NCI-H2029 treated with DMSO at 0.1 percent for 48 hours (cell line): Measurements from ENCODE around the gene AXDND1.

Source experiments
- DNase-seq: peaks from one replicate; lab custom pipeline; 2025; lab: John Stamatoyannopoulos, UW

Gene AXDND1

DNA sequence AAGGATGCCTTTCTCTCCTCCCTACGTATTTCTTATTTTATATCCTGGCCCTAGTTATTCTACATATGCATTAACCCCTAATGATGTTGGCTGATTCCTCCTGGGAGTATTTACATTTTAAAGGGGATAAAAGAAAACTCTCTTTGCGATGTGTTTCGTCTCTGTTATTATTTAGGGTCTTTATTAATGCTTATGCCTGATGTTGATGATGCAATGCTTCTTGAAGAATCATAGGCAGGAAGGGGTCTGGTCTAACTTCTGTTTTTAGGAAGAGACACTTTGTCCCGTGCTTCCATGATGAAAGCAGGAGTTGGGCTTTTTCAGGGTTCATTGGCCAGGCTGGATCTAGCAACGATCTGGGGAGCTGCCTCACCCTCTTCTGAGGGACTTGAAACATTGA is 210.7 kb downstream of the AXDND1 start:
- DNase-seq, result no peak

DNA sequence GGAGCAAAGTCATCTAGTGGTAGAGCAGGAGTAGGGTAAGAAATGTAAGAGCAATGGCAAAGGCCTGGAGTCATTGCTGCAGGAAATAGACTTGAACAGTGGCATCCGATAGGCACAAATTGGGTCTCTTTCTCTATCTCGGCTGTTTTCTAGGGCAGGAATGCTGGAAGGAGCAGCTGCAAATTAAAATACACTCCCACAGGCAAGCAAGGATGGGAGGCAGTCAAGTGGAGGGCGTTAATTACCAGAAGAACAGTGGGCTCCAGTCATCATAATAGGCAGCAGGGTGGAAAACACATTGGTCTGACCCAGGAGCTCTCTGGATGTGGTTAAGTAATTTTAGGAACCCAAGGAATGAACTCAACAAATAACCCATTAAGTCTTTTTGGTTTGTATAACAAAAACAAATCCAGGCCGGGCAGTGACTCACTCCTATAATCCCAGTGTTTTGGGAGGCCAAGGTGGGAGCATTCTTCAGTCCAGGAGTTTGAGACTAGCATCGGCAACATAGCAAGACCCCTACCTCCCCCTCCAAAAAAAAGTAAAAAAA is 218.1 kb downstream of the AXDND1 start:
- no peak for DNase-seq

DNA sequence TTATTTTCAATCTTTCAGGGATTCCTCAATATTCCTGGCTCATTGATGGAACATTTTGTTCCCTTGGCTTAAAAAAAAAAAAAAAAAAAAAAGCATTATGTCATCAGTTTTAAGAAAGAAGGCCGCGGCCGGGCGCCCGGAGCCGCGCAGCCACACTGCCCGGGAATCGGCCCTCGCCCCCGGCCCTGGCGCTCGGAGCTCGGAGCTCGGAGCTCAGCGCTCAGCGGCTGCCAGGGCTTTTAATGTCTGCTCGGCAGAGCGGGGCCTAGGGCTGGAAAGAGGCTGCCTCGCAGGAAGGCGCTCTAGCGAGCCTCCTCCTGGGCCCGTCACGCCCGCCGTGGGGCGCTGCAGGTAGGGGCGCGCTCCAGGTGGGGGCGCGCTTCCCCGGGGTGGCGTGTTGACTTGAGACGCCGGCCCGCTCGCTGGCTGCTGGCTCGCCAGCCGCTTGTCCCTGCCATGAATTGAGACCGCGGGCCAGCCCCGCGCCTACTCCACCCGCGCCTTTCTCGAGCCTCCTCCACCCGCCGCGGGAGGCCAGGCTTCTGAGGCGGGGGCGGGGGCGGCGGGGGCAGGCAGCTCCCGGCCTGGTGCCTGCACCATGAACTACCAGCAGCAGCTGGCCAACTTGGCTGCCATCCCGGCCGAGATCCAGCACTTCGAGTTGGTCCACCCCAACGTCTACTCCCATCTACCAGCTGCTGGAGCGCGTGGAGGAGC is 220.5 kb downstream of the AXDND1 start:
- peak; percentile 4 for DNase-seq

DNA sequence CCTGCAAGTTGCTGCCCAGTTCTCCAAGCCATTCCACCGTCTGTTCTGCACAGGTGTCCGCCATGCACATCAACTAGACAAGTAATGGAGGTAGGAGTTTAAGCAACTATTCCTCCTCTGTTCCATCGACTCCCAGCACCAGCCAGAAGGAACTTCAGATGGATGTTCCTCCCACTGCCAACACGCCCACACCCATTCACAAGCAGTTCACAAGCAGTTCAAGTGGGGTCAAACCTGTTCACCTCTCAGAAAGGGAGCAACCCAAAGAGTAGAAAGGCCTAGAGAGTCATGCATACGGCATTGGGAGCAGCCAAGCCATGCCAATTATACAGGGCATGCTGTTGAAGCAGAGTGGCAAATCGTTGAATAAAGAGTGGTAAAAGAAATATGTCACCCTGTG is 221.6 kb downstream of the AXDND1 start:
- no peak for DNase-seq

DNA sequence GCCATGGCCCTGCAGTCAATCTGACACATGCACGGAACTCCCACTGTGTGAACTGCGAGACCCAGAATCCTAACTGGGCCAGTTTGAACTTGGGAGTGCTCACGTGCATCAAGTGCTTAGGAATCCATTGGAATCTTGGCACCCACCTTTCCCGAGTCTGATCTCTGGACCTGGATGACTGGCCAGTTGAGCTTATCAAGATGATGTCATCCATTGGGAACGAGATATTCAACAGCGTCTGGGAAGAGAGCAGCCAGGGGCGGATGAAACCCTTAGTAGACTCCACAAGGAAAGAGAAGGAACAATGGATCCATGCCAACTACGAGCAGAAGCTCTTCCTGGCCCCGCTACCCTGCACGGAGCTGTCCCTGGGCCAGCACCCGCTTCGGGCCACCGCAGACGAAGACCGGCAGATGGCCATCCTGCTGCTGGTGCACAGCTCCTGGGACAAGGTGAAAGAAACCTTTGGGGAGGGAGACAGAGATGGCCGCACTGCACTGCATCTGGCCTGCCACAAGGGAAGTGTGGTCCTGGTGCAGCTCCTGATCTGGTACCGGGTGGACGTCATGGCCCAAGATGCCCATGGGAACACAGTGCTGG is 222.8 kb downstream of the AXDND1 start:
- DNase-seq, result no peak

DNA sequence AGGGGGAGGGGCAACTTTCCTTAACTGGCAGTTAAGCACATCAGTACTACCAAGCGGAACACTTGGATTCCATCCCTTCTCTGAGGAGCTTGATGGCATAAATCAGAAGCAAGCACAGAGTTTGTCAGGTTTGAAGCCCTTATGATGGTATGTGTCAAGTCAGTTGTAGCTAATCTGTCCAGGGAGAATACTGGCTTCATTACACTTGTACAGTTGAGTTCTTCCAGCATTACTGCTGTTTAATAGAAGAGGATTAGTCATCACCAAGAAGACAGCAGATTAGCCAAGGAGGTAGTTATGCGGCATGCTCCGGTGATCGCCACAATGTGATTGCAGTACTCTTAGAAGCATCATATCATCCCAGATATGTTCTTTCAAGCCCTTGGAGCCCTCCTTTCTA is 223.7 kb downstream of the AXDND1 start:
- DNase-seq, result no peak

DNA sequence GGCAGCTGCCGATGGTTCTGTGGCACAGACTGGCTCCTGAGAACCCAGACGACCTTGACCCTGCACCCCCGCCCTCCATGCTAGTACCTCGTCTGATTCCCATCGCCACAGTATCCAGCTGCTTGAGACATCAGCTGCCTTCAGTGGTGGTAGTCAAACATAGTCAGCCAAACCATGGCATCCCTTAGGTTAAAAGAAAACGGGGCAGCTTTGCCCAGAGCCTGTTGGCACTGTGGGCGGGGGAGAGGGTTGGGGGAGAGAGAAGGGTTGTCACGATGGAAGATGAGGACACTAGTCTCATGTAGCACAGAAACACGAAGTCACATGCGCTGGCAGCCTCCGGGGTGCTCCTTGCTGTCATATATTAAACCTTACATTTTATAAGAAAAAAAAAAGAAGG is 224.9 kb downstream of the AXDND1 start:
- no peak for DNase-seq

DNA sequence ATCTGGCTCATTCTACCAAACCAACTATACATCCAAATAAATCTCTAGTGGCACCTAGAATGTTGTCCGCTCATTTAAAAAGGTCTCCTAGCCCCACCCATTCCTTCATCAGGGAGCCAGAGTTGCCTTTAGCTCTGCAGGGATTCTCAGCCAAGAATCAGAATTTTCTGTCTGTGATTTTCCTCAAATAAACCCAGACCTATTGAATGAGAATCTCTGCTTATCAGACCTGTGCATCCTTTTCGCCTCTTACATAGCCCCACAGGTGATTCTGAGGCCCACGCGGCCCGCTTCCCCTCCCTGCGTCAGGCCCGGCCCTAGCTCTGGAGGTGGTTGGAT is 225.5 kb downstream of the AXDND1 start:
- DNase-seq, result no peak

DNA sequence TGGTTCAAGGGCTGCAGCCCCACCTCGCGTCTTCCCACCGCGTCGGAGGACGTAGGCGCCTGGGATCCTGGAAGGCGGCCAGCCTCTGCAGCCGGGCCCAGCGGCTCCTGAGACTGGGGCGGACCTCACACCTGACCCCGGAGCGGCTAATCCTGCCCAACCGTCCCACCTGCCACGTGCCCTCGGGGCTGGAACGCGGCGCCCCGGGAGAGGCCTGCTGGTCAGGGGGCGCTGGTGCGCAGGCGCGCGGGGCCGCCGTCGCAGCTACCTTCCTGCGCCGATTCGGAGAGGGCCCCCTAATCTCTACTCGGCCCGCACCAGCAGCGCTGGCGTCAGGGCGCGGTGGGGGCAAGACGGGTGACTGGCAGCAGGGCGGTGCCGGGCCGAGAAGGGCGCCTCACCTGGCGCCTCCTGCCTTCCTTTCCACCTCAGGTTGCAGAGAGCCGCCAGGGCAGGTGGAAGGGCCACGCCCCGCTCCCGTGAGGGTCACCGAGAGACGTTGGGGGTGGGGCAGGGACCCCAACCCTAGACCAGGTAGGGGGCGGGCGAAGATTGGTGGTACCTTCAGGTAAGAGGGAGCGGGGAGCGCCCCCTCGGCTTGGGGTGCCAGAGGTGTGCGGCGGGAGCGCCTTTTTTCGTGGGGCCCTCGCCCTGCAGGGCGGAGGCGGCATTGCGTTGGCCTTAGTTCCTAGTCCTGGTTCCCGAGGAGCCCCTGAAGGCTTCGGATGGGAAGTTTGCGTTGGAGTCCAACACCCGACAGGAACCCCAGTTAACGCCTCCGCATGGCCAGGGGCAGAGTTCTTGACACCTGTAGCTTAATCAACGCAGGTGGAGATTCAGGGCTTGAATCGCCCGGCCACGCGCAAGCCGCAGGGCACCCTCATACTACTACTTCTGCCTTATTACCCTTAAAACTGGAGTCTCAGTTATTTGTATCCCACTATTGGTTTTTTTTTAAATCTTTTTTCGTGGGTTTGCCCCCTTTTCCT is 226.1 kb downstream of the AXDND1 start, which contains the start of gene TDRD5:
Gene TDRD5 (plus strand): TSS at position 241 of the 989 bp plus-strand sequence. CDS start 784 bp downstream, outside the sequence.
- no peak for DNase-seq

DNA sequence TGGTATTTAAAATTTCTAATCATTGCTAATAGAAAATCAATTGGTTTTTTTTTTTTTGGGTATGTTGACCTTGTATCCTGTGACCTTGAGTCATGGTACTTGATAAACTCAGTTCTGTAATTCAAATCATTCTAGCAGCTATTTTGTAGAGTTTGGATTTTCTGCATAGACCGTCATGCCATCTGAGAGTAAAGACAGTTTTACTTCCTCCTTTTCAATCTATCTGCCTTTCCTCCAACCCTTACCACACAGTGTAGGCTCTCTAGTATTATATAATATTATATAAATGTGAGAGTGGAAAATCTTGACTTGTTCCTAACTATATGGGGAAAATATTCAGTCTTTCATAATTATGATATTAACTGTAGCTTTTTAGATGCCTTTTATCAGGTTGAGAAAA is 232.9 kb downstream of the AXDND1 start:
- DNase-seq, result no peak

DNA sequence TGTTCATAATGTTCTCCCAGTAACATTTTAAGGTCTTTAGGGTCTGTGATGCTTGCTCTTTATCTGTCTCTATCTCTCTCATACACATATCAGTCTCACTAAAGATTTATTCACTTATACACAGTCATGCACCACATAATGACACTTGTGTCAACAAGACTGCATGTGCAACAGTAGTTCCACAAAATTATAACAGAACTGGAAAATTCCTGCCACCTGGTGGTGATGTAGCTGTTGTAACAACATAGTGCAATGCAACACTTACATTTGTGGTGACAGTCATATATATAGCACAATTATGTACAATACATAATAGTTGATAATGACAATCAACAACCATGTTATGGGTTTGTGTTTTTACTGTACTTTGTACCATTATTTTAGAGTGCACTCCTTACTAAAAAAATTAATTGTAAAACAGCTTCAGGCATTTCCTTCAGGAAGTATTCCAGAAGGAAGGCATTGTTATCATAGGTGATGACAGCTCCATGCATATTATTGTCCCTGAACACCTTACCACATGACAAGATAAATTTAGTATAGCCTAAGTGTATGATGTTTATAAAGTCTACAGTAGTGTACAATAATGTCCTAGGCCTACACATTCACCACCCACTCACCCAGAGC is 234.0 kb downstream of the AXDND1 start:
- no peak for DNase-seq

DNA sequence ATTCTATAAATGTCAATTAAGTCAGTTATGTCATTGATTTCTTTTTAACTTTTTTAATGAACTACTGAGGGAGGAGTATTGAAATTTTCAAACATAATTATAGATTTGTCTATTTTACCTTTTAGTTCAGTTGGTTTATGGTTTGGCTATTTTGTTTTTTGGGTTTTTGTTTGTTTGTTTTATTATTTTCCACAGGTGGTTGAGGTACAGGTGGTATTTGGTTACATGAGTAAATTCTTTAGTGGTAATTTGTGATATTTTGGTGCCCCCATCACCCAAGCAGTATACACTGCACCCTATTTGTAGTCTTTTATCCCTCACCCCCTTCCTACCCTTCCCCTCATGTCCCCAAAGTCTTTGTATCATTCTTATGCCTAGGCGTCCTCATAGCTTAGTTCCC is 235.3 kb downstream of the AXDND1 start:
- DNase-seq, result no peak
